Uterus (tissue), 2 donors: Measurements from ENCODE around the gene GIT1.

Experiments used
- POLR2A ChIP-seq, 2 donors: fragments of 450-650 bp; IDR thresholded peaks; one replicate each; pipeline ENCODE4 v1.6.1; 2016; ENCODE audit warnings: antibody characterized with exemption in 2 of 2, mild to moderate bottlenecking in 1 of 2, moderate library complexity in 1 of 2
- TF ChIP-seq, protein P1 (sequence below), 4 experiments: fragments of 200-600 bp in 2 of 4; fragments of 450-650 bp in 2 of 4; sonication (generic) in 2 of 4; IDR thresholded peaks; one replicate each; pipeline ENCODE4 v1.5.1; 2016 to 2019; ENCODE audit warnings: antibody characterized with exemption in 4 of 4, mild to moderate bottlenecking in 2 of 4, moderate library complexity in 1 of 4

DNA sequence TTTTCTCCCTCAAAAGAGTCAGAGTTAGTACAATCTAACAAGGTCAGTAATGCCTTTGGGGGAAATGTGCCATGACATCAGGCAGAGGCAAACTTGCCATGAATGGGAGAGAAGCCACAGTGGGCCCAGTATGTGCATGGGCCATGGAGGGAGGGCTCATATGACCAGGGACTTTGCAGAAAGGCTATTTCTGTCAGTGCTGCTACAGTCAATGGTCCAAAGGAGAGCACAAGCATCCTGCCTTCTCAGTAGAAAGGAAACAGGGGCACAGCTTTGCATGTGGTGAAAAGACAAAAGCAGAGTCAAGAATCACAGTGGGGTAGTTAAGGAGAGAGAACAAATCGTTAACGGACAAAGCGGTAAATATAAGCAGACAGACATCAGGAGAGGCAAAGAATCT lies 44.4 kb upstream of the GIT1 start:
- TF ChIP-seq, protein P1, sequence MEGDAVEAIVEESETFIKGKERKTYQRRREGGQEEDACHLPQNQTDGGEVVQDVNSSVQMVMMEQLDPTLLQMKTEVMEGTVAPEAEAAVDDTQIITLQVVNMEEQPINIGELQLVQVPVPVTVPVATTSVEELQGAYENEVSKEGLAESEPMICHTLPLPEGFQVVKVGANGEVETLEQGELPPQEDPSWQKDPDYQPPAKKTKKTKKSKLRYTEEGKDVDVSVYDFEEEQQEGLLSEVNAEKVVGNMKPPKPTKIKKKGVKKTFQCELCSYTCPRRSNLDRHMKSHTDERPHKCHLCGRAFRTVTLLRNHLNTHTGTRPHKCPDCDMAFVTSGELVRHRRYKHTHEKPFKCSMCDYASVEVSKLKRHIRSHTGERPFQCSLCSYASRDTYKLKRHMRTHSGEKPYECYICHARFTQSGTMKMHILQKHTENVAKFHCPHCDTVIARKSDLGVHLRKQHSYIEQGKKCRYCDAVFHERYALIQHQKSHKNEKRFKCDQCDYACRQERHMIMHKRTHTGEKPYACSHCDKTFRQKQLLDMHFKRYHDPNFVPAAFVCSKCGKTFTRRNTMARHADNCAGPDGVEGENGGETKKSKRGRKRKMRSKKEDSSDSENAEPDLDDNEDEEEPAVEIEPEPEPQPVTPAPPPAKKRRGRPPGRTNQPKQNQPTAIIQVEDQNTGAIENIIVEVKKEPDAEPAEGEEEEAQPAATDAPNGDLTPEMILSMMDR (IDR thresholded peaks at IDR 0.05) = no peak
- no peak for TF ChIP-seq POLR2A (IDR thresholded peaks at IDR 0.05)
